Measurements from ENCODE around the gene ABCC9.
A peak's percentile ranks its signal among the peaks of the same experiment; 100 is the strongest.

Gene ABCC9

GRCh38 chr12:21780786-21781185, 160.4 kb downstream of the ABCC9 start:
- Histone ChIP-seq H3K4me1 (ENCODE audit: low read depth, poor library complexity, severe bottlenecking) (no peaks in the 10 kb centered on the region), H3K9ac (no peak overlapping the region), H2AFZ (ENCODE audit: low read depth) (no peak overlapping the region), H3K27me3 (ENCODE audit: insufficient read depth, low read depth) (no peaks in the 10 kb centered on the region; the same call in 1 of the 2 replicates), H3K27ac (no peak overlapping the region), H4K20me1 (ENCODE audit: insufficient read depth) (no peaks in the 10 kb centered on the region), H3K79me2 (ENCODE audit: insufficient read depth, low read depth) (no peaks in the 10 kb centered on the region), H3K36me3 (ENCODE audit: insufficient read depth) (no peaks in the 10 kb centered on the region), H3K4me3 (IDR thresholded peaks at IDR 0.05; ENCODE audit: insufficient read depth, low read depth, low read length) (no peak overlapping the region), H3K4me2 (no peak overlapping the region)
- no peak for TF ChIP-seq CTCF (conservative IDR thresholded peaks at IDR 0.05; ENCODE audit: low read depth, low read length)

- no peak for TF ChIP-seq CTCF (conservative IDR thresholded peaks at IDR 0.05; ENCODE audit: low read depth, low read length)
- no peak overlapping the region for H2AFZ ChIP-seq (ENCODE audit: low read depth)
- H4K20me1 ChIP-seq (ENCODE audit: insufficient read depth): no peaks in the 10 kb centered on the region
- H3K27ac ChIP-seq: no peak overlapping the region
- no peaks in the 10 kb centered on the region for H3K4me1 ChIP-seq (ENCODE audit: low read depth, poor library complexity, severe bottlenecking)
- no peak overlapping the region for H3K4me3 ChIP-seq (IDR thresholded peaks at IDR 0.05; ENCODE audit: insufficient read depth, low read depth, low read length)
- H3K9ac ChIP-seq: no peak overlapping the region
- H3K27me3 ChIP-seq (ENCODE audit: insufficient read depth, low read depth): no peaks in the 10 kb centered on the region; the same call in 1 of the 2 replicates
- H3K4me2 ChIP-seq: no peak overlapping the region
- no peaks in the 10 kb centered on the region for H3K36me3 ChIP-seq (ENCODE audit: insufficient read depth)
- no peaks in the 10 kb centered on the region for H3K79me2 ChIP-seq (ENCODE audit: insufficient read depth, low read depth)
These were observed 165.1 kb downstream of the ABCC9 start for GRCh38 chr12:21776175-21776574.

GRCh38 chr12:21775133-21775820, 165.9 kb downstream of the ABCC9 start:
- Histone ChIP-seq H3K4me2 (no peak overlapping the region), H3K9ac (no peak overlapping the region)

DNA sequence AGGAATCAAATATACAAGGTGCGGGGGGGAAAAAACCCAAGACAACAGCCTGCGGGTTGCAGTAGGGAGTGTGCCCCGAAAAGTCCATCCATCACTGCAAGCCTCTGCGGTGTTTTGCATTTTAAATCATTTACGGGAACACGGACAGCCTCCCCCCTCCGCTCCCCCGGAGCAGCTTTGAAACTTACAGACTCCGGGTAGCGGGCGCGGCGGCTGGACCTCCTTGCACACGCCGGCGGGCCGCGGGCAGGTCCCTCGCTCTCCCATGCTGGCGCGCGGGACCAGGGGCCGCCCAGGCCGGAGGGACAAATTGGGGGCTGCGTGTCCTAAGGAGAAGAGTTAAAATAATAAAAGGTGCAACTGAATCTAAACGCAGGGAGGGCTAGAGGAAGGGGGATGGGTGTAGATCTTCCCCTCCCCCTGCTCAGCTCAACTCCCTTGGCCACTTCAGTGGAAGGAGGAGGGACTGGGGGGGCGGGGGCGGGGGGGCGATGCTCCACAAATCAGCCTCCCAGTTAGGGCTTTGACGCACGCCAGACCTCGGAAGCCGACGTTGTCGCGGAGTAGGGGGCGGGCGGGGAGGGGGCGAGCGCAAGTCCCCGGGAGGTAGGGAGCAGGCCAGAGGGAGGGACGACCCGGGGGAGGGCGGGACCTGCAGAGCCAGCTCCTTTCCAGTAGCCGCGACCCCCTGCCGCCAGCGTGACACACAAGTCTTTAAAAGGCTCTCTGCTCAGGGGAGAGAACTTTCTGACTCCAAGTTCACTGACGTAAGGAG, 166.7 kb downstream of the ABCC9 start, which contains the start of gene KCNJ8:
TSS of gene KCNJ8 (minus strand) at position 349 of the 775 bp plus-strand sequence. CDS start 1,090 bp downstream, outside the sequence.
- TF ChIP-seq CTCF (conservative IDR thresholded peaks at IDR 0.05; ENCODE audit: low read depth, low read length): no peak
- H3K27me3 ChIP-seq (ENCODE audit: insufficient read depth, low read depth): no peaks in the 10 kb centered on the region; the same call in 1 of the 2 replicates
- no peak within 1 kb of the TSS for H3K4me3 ChIP-seq (IDR thresholded peaks at IDR 0.05; ENCODE audit: insufficient read depth, low read depth, low read length)
- H3K9ac ChIP-seq: no peak within 1 kb of the TSS
- no peaks in the 10 kb centered on the region for H3K4me1 ChIP-seq (ENCODE audit: low read depth, poor library complexity, severe bottlenecking)
- no peaks in the 10 kb centered on the region for H3K36me3 ChIP-seq (ENCODE audit: insufficient read depth)
- no peaks in the 10 kb centered on the region for H4K20me1 ChIP-seq (ENCODE audit: insufficient read depth)
- H3K4me2 ChIP-seq: peak within 1 kb of the TSS; percentile 48; the same call in 1 of the 2 replicates
- peak within 1 kb of the TSS; percentile 66; the same call in 1 of the 2 replicates for H2AFZ ChIP-seq (ENCODE audit: low read depth)
- no peaks in the 10 kb centered on the region for H3K79me2 ChIP-seq (ENCODE audit: insufficient read depth, low read depth)
- no peak within 1 kb of the TSS for H3K27ac ChIP-seq

More at GRCh38 chr12:21775133-21775820, 165.9 kb downstream of the ABCC9 start:
- TF ChIP-seq CTCF (conservative IDR thresholded peaks at IDR 0.05; ENCODE audit: low read depth, low read length): no peak
- Histone ChIP-seq H3K4me3 (IDR thresholded peaks at IDR 0.05; ENCODE audit: insufficient read depth, low read depth, low read length) (no peak overlapping the region), H3K4me1 (ENCODE audit: low read depth, poor library complexity, severe bottlenecking) (no peaks in the 10 kb centered on the region), H2AFZ (ENCODE audit: low read depth) (peak overlapping the region; percentile 18; the same call in 1 of the 2 replicates), H4K20me1 (ENCODE audit: insufficient read depth) (no peaks in the 10 kb centered on the region), H3K27me3 (ENCODE audit: insufficient read depth, low read depth) (no peaks in the 10 kb centered on the region; the same call in 1 of the 2 replicates), H3K27ac (no peak overlapping the region), H3K36me3 (ENCODE audit: insufficient read depth) (no peaks in the 10 kb centered on the region), H3K79me2 (ENCODE audit: insufficient read depth, low read depth) (no peaks in the 10 kb centered on the region)

All from KMS-11 (cell line).